Spleen (tissue), 7 donors: ENCODE data around the gene SLC35E4.

Source experiments
- POLR2A ChIP-seq, 3 donors: fragments of 450-650 bp; IDR thresholded peaks; one replicate each; pipeline ENCODE4 v1.5.1; 2017; ENCODE audit warnings: antibody characterized with exemption in 3 of 3, mild to moderate bottlenecking in 1 of 3
- TF ChIP-seq, protein P1 (sequence below), 11 experiments: fragments of 200-600 bp in 7 of 11; fragments of 450-650 bp in 4 of 11; sonication (generic) in 4 of 11; IDR thresholded peaks in 8 of 11; conservative IDR thresholded peaks in 3 of 11; 1 replicate in 7 of 11; 2 replicates in 4 of 11; pipeline versions ENCODE4 v1.4.0 to v1.8.0; 2016 to 2021; ENCODE audit warnings: antibody characterized with exemption in 11 of 11, inconsistent platforms in 4 of 11, mild to moderate bottlenecking in 1 of 11
- donor health status: DM: no; HTN: no; CAD: no; lungs with moderate emphysema.
- donor health status: DM: no; HTN: no; CAD: no.
- donor health status: DM: no; HTN: no; CAD: no.

- TF ChIP-seq, protein P1, sequence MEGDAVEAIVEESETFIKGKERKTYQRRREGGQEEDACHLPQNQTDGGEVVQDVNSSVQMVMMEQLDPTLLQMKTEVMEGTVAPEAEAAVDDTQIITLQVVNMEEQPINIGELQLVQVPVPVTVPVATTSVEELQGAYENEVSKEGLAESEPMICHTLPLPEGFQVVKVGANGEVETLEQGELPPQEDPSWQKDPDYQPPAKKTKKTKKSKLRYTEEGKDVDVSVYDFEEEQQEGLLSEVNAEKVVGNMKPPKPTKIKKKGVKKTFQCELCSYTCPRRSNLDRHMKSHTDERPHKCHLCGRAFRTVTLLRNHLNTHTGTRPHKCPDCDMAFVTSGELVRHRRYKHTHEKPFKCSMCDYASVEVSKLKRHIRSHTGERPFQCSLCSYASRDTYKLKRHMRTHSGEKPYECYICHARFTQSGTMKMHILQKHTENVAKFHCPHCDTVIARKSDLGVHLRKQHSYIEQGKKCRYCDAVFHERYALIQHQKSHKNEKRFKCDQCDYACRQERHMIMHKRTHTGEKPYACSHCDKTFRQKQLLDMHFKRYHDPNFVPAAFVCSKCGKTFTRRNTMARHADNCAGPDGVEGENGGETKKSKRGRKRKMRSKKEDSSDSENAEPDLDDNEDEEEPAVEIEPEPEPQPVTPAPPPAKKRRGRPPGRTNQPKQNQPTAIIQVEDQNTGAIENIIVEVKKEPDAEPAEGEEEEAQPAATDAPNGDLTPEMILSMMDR (IDR thresholded peaks at IDR 0.05 in 8 of 11, conservative IDR thresholded peaks at IDR 0.05 in 3 of 11) = no peak
- no peak for TF ChIP-seq POLR2A (IDR thresholded peaks at IDR 0.05)
These were observed 32.8 kb downstream of the SLC35E4 start for GRCh38 chr22:30668386-30668710.
